Bronchial epithelial cell (primary cell): Measurements from ENCODE around the gene NATD1. TPM values are rescaled to one million over a fixed set of nuclear protein-coding genes. Genes with fewer than 3 reads are reported as not detected.

Experiments used
- DNase-seq: peaks from one replicate; pipeline ENCODE4 v3.0.0-alpha.2; 2010; ENCODE audit warnings: low read depth
- FAIRE-seq: peaks from 2 replicates; lab custom pipeline; 2011; peaks lifted over from hg19 to GRCh38; lab: Jason Lieb, UNC
- H3K27me3 ChIP-seq: 2 replicates; pipeline ENCODE4 v1.5.1; 2011; ENCODE audit warnings: low read length; ENCODE audit not compliant: control insufficient read depth, insufficient read depth
- H3K36me3 ChIP-seq: 2 replicates; pipeline ENCODE4 v1.5.1; 2011; ENCODE audit warnings: low read length; ENCODE audit not compliant: control insufficient read depth, insufficient read depth
- H3K4me3 ChIP-seq: 2 replicates; pipeline ENCODE4 v1.5.1; 2011; ENCODE audit warnings: mild to moderate bottlenecking, low read depth, low read length, control low read depth
- total RNA-seq: library from RNA; depleted of rRNA; stranded (reverse); fragments of >200 nt; gene quantifications from 2 replicates; pipeline ENCODE4 v1.2.1, GENCODE V29; 2014
- TF ChIP-seq, protein P1 (sequence below): IDR thresholded peaks from 2 replicates; pipeline ENCODE4 v1.5.1; 2011; ENCODE audit warnings: mild to moderate bottlenecking, moderate library complexity, low read length, control low read depth, inconsistent platforms; ENCODE audit not compliant: insufficient read depth, severe bottlenecking

The NATD1 gene
- total RNA-seq, 1 donor from 2014 or later = 0.53 TPM

DNA sequence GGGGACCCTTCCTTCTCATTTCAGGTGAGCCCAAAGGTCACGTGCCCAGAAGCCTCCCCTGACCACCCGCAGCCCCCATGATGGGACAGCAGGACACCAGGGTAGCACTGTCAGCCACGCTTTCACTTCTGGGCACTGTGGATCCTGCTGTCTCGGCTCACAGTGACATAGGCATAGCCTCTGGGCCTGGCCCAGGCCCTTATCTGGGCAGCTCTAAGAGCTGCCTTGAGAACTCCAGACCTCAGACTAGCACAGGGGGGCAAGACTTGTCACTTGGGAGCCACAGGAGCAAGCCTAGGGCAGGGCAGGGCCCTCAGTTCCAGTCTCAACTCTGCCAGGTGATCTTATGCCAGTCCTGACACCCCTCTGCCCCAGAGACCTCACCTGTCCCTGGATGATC is 4.7 kb downstream of the NATD1 start:
- no peak for FAIRE-seq
- TF ChIP-seq, protein P1, sequence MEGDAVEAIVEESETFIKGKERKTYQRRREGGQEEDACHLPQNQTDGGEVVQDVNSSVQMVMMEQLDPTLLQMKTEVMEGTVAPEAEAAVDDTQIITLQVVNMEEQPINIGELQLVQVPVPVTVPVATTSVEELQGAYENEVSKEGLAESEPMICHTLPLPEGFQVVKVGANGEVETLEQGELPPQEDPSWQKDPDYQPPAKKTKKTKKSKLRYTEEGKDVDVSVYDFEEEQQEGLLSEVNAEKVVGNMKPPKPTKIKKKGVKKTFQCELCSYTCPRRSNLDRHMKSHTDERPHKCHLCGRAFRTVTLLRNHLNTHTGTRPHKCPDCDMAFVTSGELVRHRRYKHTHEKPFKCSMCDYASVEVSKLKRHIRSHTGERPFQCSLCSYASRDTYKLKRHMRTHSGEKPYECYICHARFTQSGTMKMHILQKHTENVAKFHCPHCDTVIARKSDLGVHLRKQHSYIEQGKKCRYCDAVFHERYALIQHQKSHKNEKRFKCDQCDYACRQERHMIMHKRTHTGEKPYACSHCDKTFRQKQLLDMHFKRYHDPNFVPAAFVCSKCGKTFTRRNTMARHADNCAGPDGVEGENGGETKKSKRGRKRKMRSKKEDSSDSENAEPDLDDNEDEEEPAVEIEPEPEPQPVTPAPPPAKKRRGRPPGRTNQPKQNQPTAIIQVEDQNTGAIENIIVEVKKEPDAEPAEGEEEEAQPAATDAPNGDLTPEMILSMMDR = no peak
- no peaks in the 10 kb centered on the region for H3K27me3 ChIP-seq

GRCh38 chr17:21247552-21248258 is 5.5 kb downstream of the NATD1 start:
- no peak overlapping the region for H3K4me3 ChIP-seq
- FAIRE-seq (no peak), DNase-seq (no peak)
- H3K27me3 ChIP-seq = no peaks in the 10 kb centered on the region
- TF ChIP-seq, protein P1 = no peak
- no peaks in the 10 kb centered on the region for H3K36me3 ChIP-seq

More for the DNA sequence above, 4.7 kb downstream of the NATD1 start:
- DNase-seq = no peak
- H3K36me3 ChIP-seq = no peaks in the 10 kb centered on the region
- H3K4me3 ChIP-seq = no peak overlapping the region

DNA sequence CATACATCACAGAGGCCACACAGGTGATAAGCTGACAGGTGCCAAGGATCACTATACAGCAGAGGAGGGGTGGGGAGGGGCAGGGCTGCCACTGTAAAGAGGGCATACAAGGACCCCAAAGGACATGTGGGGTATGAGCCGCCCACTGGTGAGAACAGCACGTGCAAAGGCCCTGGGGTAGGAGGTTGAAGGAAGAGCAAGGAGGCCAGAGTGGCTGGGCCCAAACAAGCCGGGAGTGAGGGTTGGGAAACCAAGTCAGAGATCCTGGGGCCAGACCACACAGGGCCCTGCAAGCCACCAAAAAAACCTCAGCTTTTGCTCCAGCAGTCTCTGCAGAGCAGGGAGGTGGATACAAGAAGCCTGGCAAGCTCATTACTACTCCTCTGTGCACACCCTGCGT is 6.5 kb downstream of the NATD1 start:
- no peaks in the 10 kb centered on the region for H3K27me3 ChIP-seq
- TF ChIP-seq, protein P1 = no peak
- no peak overlapping the region for H3K4me3 ChIP-seq
- FAIRE-seq (no peak), DNase-seq (no peak)
- no peaks in the 10 kb centered on the region for H3K36me3 ChIP-seq

DNA sequence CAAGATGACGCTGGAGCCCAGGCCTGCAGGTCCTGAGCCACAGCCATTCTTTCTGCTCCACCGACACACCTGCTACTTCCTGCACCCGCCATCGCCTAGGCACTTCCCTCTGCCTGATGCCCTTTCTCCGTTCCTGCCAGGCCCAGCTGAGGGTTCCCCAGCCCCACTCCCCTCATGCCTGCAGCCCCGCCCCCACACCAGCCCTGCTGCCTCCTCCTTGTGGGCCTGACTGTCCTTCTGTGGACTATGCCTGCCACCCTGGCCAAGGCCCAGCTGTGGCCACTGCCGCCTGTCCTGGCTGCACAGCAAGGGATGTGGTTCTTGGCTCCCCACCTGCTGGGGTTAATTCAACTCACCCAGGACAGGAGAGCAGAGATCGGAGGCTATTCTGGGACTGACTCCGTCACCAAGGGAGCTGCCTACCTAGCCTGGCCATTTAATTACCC is 7.5 kb downstream of the NATD1 start:
- DNase-seq = no peak
- no peaks in the 10 kb centered on the region for H3K27me3 ChIP-seq
- H3K4me3 ChIP-seq = no peak overlapping the region
- no peak for FAIRE-seq
- TF ChIP-seq, protein P1 = no peak
- no peaks in the 10 kb centered on the region for H3K36me3 ChIP-seq

GRCh38 chr17:21243516-21244303 is 9.5 kb downstream of the NATD1 start:
- DNase-seq = no peak
- no peak overlapping the region for H3K4me3 ChIP-seq
- TF ChIP-seq, protein P1 = no peak
- no peak for FAIRE-seq
- no peaks in the 10 kb centered on the region for H3K27me3 ChIP-seq
- H3K36me3 ChIP-seq = no peaks in the 10 kb centered on the region
